G401.6 (cell line): ENCODE measurements around the gene YWHAB.

Experiments
- FAIRE-seq: peaks from 2 replicates; lab custom pipeline; 2012; peaks lifted over from hg19 to GRCh38; lab: Jason Lieb, UNC

The YWHAB gene

DNA sequence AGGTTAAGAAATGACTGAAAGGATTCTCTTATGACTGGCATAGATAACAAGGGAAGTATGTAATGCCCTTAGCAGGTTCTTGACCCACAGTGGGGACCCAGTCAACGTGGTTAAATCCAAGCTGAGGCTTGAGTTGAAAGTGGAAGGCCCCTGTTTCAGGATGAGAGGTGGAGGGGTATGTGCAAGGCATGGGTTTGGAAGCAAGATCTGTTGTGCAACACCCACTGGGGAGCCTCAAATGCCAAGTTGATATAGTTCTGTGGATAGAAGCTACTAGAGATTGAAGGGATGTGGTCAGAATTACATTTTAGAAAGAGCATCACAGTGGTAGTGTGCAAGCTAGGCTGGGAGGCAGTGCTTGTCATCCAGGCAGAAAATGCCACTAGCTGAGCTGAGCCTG lies 29.4 kb downstream of the YWHAB start:
- no peak for FAIRE-seq

DNA sequence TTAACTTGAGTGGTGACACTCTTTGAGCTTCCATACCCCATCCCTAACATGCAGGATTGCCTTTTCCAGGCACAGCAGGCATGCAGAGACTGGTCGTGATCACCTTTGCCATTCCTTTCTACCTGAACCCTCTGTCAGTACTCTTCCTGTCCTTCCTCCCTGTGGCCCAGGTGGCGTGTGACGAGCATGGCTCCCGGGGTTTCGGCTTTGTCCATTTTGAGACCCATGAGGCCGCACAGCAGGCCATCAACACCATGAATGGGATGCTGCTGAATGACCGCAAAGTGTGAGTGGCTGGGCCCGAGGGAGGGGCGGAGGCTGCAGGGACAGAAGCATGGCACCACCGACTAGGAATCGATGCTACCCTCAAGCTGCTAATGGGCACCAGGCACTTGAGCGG lies 31.1 kb downstream of the YWHAB start:
- no peak for FAIRE-seq

GRCh38 chr20:44917399-44917798 lies 31.9 kb downstream of the YWHAB start:
- no peak for FAIRE-seq

DNA sequence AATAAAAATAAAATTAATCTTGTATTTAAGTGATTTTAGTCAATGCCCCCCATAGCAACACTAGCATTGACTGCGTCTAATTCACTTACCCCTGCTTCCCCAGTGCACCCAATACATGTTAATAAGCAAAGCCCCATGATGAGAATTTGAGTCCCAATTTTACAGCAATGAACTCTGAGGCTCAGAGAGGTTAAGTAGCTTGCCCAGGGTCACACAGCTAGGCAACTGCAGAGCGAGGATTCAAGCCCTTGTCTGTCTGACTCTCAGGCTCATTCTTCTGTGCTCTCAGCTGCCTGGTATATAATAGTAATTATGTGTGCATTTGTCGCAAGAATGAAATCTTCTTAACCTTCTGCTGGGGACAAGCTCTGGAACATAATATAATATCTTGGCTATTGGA lies 32.8 kb downstream of the YWHAB start:
- FAIRE-seq: no peak

- FAIRE-seq: no peak
These were observed 33.3 kb downstream of the YWHAB start for GRCh38 chr20:44918761-44919160.

- FAIRE-seq: no peak
These were observed 35.9 kb downstream of the YWHAB start for GRCh38 chr20:44921447-44921846.

DNA sequence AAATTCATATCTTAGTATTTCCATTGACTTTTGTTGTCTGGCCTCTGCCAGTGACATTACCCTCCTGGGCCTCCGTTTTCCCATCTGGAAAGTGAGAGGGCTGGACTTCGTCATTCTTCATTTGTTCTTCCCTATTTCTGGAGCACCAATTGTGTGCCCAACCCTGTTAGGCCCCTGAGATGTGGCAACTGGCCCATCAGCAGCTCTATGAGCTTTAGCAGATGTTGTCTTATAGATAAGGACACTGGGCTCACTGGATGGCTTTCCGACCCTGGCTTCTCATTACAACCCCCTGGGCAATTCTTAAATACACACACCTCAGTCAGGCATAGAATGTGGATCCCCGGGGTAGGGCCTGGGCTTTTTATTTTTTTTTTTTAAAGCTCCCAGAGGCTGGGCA lies 39.0 kb downstream of the YWHAB start:
- FAIRE-seq: no peak

- FAIRE-seq: no peak
These were observed 43.1 kb downstream of the YWHAB start for GRCh38 chr20:44928595-44928994.

GRCh38 chr20:44930517-44931168 lies 45.1 kb downstream of the YWHAB start:
- no peak for FAIRE-seq

- no peak for FAIRE-seq
These were observed 46.4 kb downstream of the YWHAB start for GRCh38 chr20:44931911-44932310.

- FAIRE-seq: no peak
These were observed 47.4 kb downstream of the YWHAB start for GRCh38 chr20:44932916-44933315.

- FAIRE-seq: no peak
These were observed 51.0 kb downstream of the YWHAB start for GRCh38 chr20:44936510-44936909.

DNA sequence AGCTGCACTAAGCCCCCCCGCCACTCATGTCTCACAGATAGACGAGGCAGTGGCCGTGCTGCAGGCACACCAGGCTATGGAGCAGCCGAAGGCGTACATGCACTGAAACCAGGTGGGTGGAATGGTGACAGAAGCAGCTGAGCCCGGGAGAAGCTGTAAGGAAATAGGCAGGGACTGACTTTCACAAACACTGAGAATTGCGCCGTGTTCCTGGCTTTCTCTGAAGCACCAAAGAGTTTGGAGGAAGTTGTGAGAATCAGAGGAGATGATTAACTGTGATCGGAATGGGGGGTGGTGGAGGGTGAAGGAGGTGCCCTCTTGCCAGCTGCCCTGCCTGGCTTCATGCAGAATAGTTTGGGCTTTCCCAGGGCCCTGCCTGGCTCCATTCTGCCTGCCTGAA lies 53.1 kb downstream of the YWHAB start:
- no peak for FAIRE-seq

GRCh38 chr20:44941120-44941691 lies 55.7 kb downstream of the YWHAB start:
- no peak for FAIRE-seq

DNA sequence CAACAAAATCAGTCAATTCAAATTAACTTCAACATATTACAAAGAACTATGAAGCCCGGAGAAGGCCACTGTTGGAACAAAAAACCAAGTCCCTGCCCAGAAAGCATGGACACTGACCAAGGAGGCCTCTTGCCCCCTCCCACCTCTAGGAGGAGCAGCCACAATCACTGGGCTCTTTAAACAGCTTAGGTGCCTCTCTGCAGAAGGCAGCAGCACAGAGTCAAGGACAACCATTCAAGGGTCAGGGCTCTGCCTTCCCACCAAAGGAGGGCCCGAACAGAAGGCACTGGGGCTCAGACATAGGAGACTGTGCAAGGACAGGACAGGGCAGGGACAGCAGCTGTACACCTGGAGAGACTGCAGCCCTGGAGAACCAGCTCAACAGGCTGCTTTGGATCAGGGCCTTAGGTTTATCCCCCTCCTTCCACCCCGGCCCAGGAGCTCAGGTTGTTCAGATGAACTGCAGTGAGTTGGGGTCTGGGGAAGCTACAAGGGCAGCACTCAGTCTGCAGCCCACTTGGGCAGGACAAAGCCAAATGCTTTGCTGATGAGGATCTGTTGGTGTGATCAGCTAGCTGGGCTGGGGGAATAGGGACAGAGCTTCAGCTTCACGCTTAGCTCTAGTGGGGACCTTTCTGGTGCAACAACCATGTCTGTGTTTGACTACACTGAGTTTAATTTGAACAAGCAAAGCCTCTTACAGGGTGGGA lies 56.9 kb downstream of the YWHAB start:
- no peak for FAIRE-seq

- FAIRE-seq: no peak
These were observed 58.3 kb downstream of the YWHAB start for GRCh38 chr20:44943828-44944227.

- FAIRE-seq: no peak
These were observed 59.8 kb downstream of the YWHAB start for GRCh38 chr20:44945261-44945660.

DNA sequence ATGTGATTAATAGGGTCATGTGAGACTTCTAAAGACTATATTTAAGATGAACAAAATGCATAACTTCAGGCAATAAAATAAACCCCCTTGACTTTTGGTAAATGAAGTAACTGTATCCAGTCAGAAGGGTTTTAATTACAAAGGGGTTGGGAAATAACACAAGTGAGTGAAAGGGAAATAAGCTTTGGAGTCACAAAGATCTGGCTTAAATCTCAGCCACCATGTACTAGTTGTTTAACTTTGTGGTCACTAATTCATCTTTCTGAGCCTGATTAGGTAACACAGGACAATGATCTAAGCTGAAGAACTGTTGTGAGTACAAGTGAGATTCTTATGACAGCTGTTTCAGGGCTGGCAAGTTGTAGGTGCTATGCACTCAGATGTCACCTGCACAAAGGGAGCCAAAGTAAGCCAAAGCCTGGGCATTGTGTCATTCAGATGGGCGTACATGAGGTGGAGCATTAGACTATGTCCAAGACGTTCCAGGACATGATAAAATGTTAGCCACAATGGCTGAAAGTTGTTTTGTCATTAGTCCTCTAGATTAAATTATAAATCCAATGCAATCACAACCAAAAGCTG lies 60.9 kb downstream of the YWHAB start:
- no peak for FAIRE-seq

DNA sequence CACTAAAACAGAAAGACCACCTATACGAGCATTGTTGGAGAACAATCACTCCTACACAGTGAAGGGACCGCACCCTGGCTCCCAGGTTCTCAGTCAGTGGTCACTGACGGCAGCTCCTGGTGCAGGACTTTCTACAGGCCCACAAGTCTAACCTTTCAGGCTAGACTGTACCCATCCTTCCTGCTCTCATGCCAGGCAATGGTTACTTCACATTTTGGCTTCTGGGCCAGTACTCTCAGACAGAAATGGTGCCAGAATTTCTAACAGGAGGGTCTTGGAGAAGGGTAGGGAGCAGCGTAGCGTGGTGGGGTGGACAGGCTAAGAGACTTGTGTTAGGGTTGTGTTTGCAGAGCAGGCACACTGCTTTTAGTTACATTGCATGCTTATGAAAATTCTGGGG lies 62.6 kb downstream of the YWHAB start:
- FAIRE-seq: no peak

DNA sequence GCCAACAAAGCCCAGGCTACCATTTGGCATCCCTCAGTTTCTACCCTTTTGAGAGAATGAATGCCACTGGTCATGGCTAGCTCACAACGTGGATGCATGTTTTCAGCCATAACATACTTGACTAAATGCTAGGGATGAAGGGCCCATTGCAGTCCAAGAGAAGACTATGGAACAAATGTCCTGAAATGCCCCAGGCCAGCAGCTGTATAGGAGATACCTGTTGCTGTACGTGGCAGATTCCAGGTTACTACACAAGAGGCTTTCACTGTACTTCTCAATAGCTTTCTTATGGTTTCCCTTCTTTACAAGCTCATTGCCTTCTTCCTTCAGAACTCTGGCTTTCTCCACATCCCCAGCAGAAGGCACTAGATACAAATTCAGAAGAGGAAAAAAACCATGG lies 63.0 kb downstream of the YWHAB start:
- FAIRE-seq: no peak

- no peak for FAIRE-seq
These were observed 64.9 kb downstream of the YWHAB start for GRCh38 chr20:44950368-44950767.

DNA sequence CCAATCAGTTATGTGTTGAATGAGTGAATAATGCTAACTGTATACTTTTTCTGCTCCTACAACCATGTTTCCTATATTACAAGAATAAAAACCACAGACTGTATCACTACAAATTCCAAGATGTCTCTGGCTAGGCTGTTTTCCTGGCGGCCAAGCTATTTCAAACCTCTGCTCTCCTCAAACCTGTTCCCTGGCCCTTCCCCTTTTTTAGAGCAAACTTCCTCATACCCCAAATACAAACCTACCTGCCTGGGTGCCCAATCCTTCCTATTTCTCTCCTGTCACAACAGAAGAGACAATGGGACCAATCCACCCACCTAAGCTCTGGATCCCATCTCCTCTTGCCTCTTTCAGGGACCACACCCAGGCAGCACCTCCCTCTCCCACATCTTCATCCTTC lies 67.2 kb downstream of the YWHAB start:
- no peak for FAIRE-seq

DNA sequence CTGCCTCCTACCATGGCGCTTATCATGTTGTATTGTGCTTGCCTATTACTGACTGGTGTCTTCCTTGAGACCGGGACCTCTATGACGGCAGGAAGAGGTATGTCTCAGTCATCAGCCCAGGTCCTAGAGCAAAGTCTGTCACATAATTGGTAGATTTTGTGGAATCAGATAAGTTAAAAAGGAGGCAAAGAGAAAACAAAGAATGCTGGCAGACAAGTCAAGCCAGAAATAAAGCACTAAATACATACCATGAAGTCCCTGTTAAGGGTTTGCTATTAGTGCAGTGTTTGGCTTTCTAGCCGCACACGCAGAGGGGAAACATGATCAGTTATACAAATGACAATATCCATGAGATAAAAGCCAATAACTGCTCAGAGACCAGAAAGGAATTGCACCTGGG lies 68.7 kb downstream of the YWHAB start:
- no peak for FAIRE-seq

DNA sequence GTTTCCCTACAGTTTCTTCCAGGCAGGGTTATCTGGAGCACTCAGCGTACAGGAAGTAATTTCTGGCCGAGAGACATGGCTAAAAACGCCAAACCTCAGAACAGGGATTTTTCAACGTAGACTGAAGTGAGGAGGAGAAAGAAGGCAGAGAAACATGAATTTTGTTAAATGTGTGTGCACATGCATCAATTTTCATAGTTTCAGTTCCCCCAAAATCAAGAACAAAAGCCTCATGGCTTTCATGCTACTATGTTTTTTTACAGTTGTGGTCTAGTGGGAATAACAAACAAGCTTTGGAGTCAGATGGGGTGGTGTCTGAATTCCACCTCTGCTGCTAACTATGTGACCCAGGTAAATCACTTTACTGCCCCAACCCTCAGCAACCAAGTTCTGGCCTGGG lies 69.8 kb downstream of the YWHAB start:
- no peak for FAIRE-seq
